Activated naive CD8-positive, alpha-beta T cell treated with anti-CD3 and anti-CD28 coated beads, Interleukin-2, amount 10 ng/mL, durations not matched to agents 7 days and 5 days (primary cell): ENCODE results near the gene PRMT7. TPM values are rescaled to one million over a fixed set of nuclear protein-coding genes. Genes with fewer than 3 reads are reported as not detected.
A peak's percentile ranks its signal among the peaks of the same experiment; 100 is the strongest.

ENCODE experiments used
- ATAC-seq: fragments of 150-1000 bp; cut with Tn5 transposase; one replicate; pipeline ENCODE4 v1.10.0; 2021; ENCODE audit warnings: low read depth, moderate library complexity
- POLR2A ChIA-PET: fragments of 350-600 bp; sonication (Branson Sonifier 250); formaldehyde crosslinking; loops from one replicate; lab custom pipeline; 2021; ENCODE audit warnings: antibody characterized with exemption; lab: Charles Lee
- DNase-seq: peaks from one replicate; pipeline ENCODE4 v3.0.0; 2021
- H3K27ac Mint-ChIP-seq: one replicate; pipeline ENCODE4 v1.8.0; 2022; ENCODE audit warnings: mild to moderate bottlenecking, mixed read lengths
- H3K27me3 Mint-ChIP-seq: one replicate; pipeline ENCODE4 v1.8.0; 2022; ENCODE audit warnings: mild to moderate bottlenecking, moderate library complexity, mixed read lengths
- H3K36me3 Mint-ChIP-seq: one replicate; pipeline ENCODE4 v1.8.0; 2021; ENCODE audit warnings: mild to moderate bottlenecking, mixed read lengths
- H3K4me1 Mint-ChIP-seq: one replicate; pipeline ENCODE4 v1.8.0; 2021; ENCODE audit warnings: mixed read lengths
- H3K4me3 Mint-ChIP-seq: one replicate; pipeline ENCODE4 v1.8.0; 2022; ENCODE audit warnings: mild to moderate bottlenecking, moderate library complexity, mixed read lengths
- H3K9me3 Mint-ChIP-seq: one replicate; pipeline ENCODE4 v1.8.0; 2021; ENCODE audit warnings: mixed read lengths
- total RNA-seq, 2 experiments: library from RNA; stranded (reverse); gene quantifications; one replicate each; pipeline ENCODE4 v1.2.3, GENCODE V29; 2021

The PRMT7 gene
- total RNA-seq, 2 experiments from 2014 or later = 85.7 to 87.3 TPM

DNA sequence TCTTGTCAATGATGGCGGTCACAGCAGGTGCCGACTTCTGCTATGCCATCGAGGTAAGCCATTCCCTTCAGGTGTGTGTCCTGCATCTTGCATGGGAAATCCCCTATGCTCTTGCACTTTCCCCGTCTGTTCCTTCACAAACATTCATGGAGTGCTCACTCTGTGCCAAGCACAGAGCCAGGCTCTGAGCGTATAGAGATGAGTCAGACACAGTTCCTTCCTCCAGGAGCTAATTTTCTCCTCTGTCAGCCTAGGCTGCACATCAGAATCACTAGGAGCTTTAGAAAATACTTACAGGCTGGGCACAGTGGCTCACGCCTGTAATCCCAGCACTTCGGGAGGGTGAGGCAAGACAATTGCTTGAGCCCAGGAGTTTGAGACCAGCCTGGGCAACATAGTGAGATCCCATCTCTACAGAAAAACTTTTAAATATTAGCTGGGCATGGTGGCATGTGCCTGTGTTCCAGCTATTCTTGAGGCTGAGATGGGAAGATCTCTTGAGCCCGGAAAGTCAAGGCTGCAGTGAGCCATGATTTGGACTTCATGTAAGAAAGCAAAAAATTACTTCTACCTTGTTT is 14.1 kb downstream of the PRMT7 start:
- Mint-ChIP-seq H3K4me1 (peaks cover 15% of the 10 kb centered on the region), H3K4me3 (no peak overlapping the region), H3K27ac (no peak overlapping the region), H3K36me3 (peaks cover 22% of the 10 kb centered on the region), H3K27me3 (no peaks in the 10 kb centered on the region), H3K9me3 (no peaks in the 10 kb centered on the region)
- DNase-seq (no peak), ATAC-seq (no peak)
- POLR2A ChIA-PET = interaction anchor here (0.8 kb wide), 1 partner anchor 61 kb away, joined by 3 read pairs; the partner anchor contains the start of gene SLC7A6

- H3K36me3 Mint-ChIP-seq = peaks cover 25% of the 10 kb centered on the region
- DNase-seq = peak; percentile 72
- peak; percentile 81 for ATAC-seq
- H3K9me3 Mint-ChIP-seq = no peaks in the 10 kb centered on the region
- no peak overlapping the region for H3K4me3 Mint-ChIP-seq
- H3K27me3 Mint-ChIP-seq = no peaks in the 10 kb centered on the region
- peaks cover 28% of the 10 kb centered on the region for H3K4me1 Mint-ChIP-seq
- H3K27ac Mint-ChIP-seq = no peak overlapping the region
- POLR2A ChIA-PET = interaction anchor here (0.6 to 3.4 kb wide), 6 partner anchors 11 to 793 kb away, joined by 3 to 21 read pairs (median 7); partner anchors contain the start of genes PRMT7, SLC7A6 and SLC7A6OS
These were observed 17.5 kb downstream of the PRMT7 start for GRCh38 chr16:68328151-68328859.

DNA sequence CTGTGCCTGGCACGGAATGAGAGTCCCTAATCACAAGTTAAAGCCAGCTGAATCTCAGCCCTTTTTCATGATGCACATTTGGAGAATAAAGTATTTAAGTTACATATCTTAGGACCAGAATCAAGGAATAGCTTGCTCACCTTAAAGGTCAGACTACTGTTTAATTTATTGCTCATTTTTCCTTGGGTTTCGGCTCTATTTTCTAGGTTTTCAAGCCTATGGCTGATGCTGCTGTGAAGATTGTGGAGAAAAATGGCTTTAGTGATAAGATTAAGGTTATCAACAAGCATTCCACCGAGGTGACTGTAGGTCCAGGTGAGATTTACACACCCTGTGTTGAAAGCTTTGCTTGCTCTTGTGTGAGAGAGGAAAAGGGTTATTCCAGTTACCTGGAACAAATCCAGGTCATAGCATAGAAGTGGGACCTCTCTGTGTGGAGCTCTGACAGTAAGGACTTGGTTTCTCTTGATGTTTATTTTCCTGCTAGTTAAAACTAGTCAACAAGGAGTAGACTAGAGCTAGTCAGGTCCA is 18.1 kb downstream of the PRMT7 start:
- H3K36me3 Mint-ChIP-seq = peaks cover 23% of the 10 kb centered on the region
- POLR2A ChIA-PET = interaction anchor here (0.7 to 3.4 kb wide), 5 partner anchors 9 to 68 kb away, joined by 3 to 21 read pairs (median 9); partner anchors contain the start of genes PRMT7, SLC7A6 and SLC7A6OS
- H3K4me1 Mint-ChIP-seq = peaks cover 28% of the 10 kb centered on the region
- H3K9me3 Mint-ChIP-seq = no peaks in the 10 kb centered on the region
- no peak for ATAC-seq
- peak overlapping the region; percentile 33 for H3K27ac Mint-ChIP-seq
- no peaks in the 10 kb centered on the region for H3K27me3 Mint-ChIP-seq
- DNase-seq = no peak
- H3K4me3 Mint-ChIP-seq = no peak overlapping the region

- no peaks in the 10 kb centered on the region for H3K9me3 Mint-ChIP-seq
- POLR2A ChIA-PET = interaction anchor here (0.8 to 2.8 kb wide), 7 partner anchors 15 to 74 kb away, joined by 3 to 8 read pairs (median 4); partner anchors contain the start of genes PRMT7, SLC7A6 and SLC7A6OS
- DNase-seq = no peak
- peak overlapping the region; percentile 60 for H3K4me3 Mint-ChIP-seq
- no peak for ATAC-seq
- peaks cover 34% of the 10 kb centered on the region for H3K4me1 Mint-ChIP-seq
- H3K36me3 Mint-ChIP-seq = peaks cover 23% of the 10 kb centered on the region
- H3K27me3 Mint-ChIP-seq = no peaks in the 10 kb centered on the region
- peak overlapping the region; percentile 90 for H3K27ac Mint-ChIP-seq
These were observed 21.1 kb downstream of the PRMT7 start for GRCh38 chr16:68331879-68332410.

GRCh38 chr16:68332411-68333121 is 21.7 kb downstream of the PRMT7 start:
- Mint-ChIP-seq H3K4me1 (peaks cover 31% of the 10 kb centered on the region), H3K9me3 (no peaks in the 10 kb centered on the region), H3K27ac (peak overlapping the region; percentile 90), H3K4me3 (peak overlapping the region; percentile 60), H3K36me3 (peaks cover 23% of the 10 kb centered on the region), H3K27me3 (no peaks in the 10 kb centered on the region)
- POLR2A ChIA-PET = interaction anchor here (0.8 to 2.8 kb wide), 5 partner anchors 14 to 75 kb away, joined by 3 to 8 read pairs (median 4); partner anchors contain the start of genes PRMT7, SLC7A6 and SLC7A6OS
- ATAC-seq (peak; percentile 65), DNase-seq (no peak)

DNA sequence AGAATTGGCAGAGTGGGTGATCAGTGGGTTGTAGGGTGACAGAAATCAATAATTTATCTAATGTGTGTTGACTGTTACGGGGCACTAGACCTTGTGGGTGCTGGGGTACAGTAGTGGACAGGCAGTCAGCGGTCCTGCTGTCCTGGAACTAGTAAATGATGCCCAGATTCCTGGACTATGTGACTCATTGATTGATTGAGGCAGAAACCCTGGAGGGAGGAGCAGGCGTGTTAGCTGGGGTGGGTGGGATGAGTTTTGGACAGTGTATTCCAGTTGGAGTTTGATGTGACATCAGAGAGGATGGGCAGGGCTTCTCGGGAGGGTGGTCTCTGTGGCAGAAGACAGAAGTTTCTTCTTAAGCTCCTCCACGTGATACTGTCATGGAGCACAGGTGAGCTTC is 24.4 kb downstream of the PRMT7 start:
- ATAC-seq (no peak), DNase-seq (no peak)
- Mint-ChIP-seq H3K27ac (peak overlapping the region; percentile 13), H3K36me3 (peaks cover 36% of the 10 kb centered on the region), H3K4me3 (no peak overlapping the region), H3K27me3 (no peaks in the 10 kb centered on the region), H3K9me3 (no peaks in the 10 kb centered on the region), H3K4me1 (peaks cover 29% of the 10 kb centered on the region)
- POLR2A ChIA-PET = interaction anchor here (1.0 kb wide), 2 partner anchors 24 to 98 kb away, joined by 3 to 4 read pairs; partner anchors contain the start of genes PRMT7 and SLC7A6OS

- Mint-ChIP-seq H3K27me3 (no peaks in the 10 kb centered on the region), H3K27ac (no peak overlapping the region), H3K4me3 (no peak overlapping the region), H3K9me3 (no peaks in the 10 kb centered on the region), H3K36me3 (peaks cover 42% of the 10 kb centered on the region), H3K4me1 (peaks cover 13% of the 10 kb centered on the region)
- POLR2A ChIA-PET = interaction anchor here (0.9 kb wide), 1 partner anchor 253 kb away, joined by 3 read pairs; the partner anchor contains the start of gene NFATC3
- DNase-seq (no peak), ATAC-seq (no peak)
These were observed 27.7 kb downstream of the PRMT7 start for GRCh38 chr16:68338326-68339119.

DNA sequence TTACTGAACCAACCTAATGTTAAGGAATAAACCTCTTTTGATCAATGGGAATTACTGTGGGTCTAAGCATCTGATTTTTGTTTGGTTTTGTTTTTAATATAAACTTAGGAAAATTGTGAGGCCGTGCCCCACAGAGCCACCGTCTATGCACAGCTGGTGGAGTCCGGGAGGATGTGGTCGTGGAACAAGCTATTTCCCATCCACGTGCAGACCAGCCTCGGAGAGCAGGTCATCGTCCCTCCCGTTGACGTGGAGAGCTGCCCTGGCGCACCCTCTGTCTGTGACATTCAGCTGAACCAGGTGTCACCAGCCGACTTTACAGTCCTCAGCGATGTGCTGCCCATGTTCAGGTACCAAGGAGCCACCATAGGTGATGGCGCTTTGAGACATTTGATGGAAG is 28.4 kb downstream of the PRMT7 start:
- no peak overlapping the region for H3K27ac Mint-ChIP-seq

DNA sequence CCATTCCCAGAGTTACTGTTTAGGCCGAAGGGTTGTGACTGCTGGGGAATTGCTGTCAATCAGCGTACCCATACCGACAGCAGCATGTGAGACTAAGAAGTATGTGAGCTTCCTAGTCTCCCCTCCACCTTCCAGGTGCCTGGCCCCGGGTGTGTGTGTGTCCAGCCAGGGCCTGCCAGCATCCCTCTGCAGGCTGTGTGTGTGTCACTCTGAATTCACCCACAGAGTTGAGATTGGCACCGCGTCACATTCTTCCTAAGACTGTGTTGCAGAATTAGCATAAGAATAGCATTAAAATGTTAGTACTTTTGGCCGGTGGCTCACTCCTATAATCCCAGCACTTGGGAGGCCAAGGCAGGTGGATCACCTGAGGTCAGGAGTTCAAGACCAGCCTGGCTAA is 31.8 kb downstream of the PRMT7 start:
- Mint-ChIP-seq H3K27me3 (no peaks in the 10 kb centered on the region), H3K36me3 (peaks cover 57% of the 10 kb centered on the region), H3K27ac (no peak overlapping the region), H3K4me1 (peaks cover 32% of the 10 kb centered on the region), H3K9me3 (no peaks in the 10 kb centered on the region), H3K4me3 (no peak overlapping the region)
- POLR2A ChIA-PET = interaction anchor here (3.5 kb wide), 1 partner anchor 14 kb away, joined by 29 read pairs; no protein-coding TSS in a partner anchor
- DNase-seq (no peak), ATAC-seq (no peak)

More for the DNA sequence above, 28.4 kb downstream of the PRMT7 start:
- no peaks in the 10 kb centered on the region for H3K27me3 Mint-ChIP-seq
- H3K9me3 Mint-ChIP-seq = no peaks in the 10 kb centered on the region
- no peak for DNase-seq
- H3K4me1 Mint-ChIP-seq = peaks cover 10% of the 10 kb centered on the region
- H3K36me3 Mint-ChIP-seq = peaks cover 43% of the 10 kb centered on the region
- ATAC-seq = no peak
- POLR2A ChIA-PET = interaction anchor here (0.5 to 0.9 kb wide), 3 partner anchors 28 to 254 kb away, joined by 3 to 4 read pairs (median 3); partner anchors contain the start of genes NFATC3, PRMT7 and SLC7A6OS
- no peak overlapping the region for H3K4me3 Mint-ChIP-seq

DNA sequence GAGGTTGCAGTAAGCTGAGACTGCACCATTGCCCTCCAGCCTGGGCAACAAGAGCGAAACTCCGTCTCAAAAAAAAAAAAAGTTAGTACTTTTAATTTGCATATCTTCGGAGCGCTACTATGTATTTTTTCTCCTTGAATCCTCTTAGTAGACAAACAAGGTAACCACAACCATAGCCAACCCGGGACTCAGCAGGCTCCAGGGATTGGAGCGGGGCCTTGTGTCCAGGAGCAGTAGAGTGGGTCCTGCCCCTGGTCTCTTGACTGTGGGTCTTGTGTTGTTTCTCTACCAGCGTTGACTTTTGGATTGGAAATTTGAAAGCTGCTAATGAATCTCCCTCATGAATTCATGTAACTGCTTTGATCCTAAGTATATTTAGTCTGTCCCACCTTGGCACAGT is 32.3 kb downstream of the PRMT7 start:
- DNase-seq = no peak
- H3K4me1 Mint-ChIP-seq = peaks cover 34% of the 10 kb centered on the region
- POLR2A ChIA-PET = interaction anchor here (3.5 kb wide), 1 partner anchor 14 kb away, joined by 29 read pairs; no protein-coding TSS in a partner anchor
- H3K4me3 Mint-ChIP-seq = no peak overlapping the region
- H3K27ac Mint-ChIP-seq = no peak overlapping the region
- no peaks in the 10 kb centered on the region for H3K9me3 Mint-ChIP-seq
- no peaks in the 10 kb centered on the region for H3K27me3 Mint-ChIP-seq
- ATAC-seq = no peak
- peaks cover 57% of the 10 kb centered on the region for H3K36me3 Mint-ChIP-seq

DNA sequence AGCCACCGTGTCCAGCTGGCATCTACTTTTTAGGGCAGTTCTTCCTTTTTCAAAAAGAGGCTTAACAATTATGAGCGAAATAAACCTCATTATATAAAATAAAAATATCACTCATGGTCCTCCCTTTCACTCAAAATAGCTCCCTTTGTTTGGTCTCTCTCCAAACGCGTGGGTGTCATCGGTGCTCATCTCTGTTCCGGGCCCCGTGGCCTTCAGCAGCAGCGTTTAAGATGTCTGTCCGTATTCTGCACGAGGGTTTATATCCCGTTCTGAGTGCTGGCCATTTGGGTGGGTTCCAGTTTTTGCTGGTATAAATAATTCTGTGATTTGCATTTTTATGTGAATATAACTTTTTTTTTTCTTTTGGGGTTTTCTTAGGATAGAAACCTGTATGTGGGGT is 33.4 kb downstream of the PRMT7 start:
- H3K27me3 Mint-ChIP-seq = no peaks in the 10 kb centered on the region
- no peak overlapping the region for H3K27ac Mint-ChIP-seq

More for the DNA sequence above, 33.4 kb downstream of the PRMT7 start:
- no peaks in the 10 kb centered on the region for H3K9me3 Mint-ChIP-seq
- H3K36me3 Mint-ChIP-seq = peaks cover 59% of the 10 kb centered on the region
- H3K4me1 Mint-ChIP-seq = peaks cover 34% of the 10 kb centered on the region
- no peak overlapping the region for H3K4me3 Mint-ChIP-seq
- POLR2A ChIA-PET = interaction anchor here (3.5 kb wide), 1 partner anchor 13 kb away, joined by 29 read pairs; no protein-coding TSS in a partner anchor
- ATAC-seq = no peak
- DNase-seq = no peak
